ENCODE results near the gene METTL13. TPM values are rescaled to one million over a fixed set of nuclear protein-coding genes. Genes with fewer than 3 reads are reported as not detected.

The METTL13 gene
- total RNA-seq, 1 experiment from 2014 or later: 64.5 TPM

DNA sequence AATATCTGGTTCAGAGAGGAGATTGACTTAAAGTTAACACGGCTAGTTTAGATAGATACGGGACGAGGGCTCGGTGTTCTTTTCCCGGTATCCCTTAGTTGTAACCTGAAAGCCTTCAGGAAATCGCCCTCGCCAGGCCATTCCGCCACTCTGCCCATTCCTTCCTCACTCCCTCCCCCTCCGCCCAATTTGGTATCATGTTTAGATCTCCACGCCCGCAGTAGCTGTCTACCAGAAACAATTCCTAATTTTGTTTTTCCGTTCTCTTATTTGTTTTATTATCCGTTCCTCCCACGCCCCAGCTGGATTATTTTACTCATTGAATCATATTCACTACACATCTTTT lies 38.9 kb upstream of the METTL13 start:
- Mint-ChIP-seq H3K27ac (peak overlapping the region; percentile 98 to 99 (median 99)), H3K27me3 (ENCODE audit: low read depth) (no peaks in the 10 kb centered on the region), H3K9me3 (no peaks in the 10 kb centered on the region), H3K4me3 (peak overlapping the region; percentile 100), H3K36me3 (ENCODE audit: insufficient read depth in 1 of 3, low read depth in 3 of 3) (no peaks in the 10 kb centered on the region; a peak in 1 of 7 replicates), H3K4me1 (peaks cover 25 to 34% of the 10 kb centered on the region in 2 experiments)
- Histone ChIP-seq H3K4ac (ENCODE audit: low read depth, low read length) (no peak overlapping the region), H2BK20ac (ENCODE audit: low read depth, low read length, poor library complexity, severe bottlenecking) (no peak overlapping the region), H3K4me1 (ENCODE audit: insufficient read depth, low read length) (no peaks in the 10 kb centered on the region), H3K23ac (ENCODE audit: insufficient read length, low read depth, low read length) (no peak overlapping the region), H4K20me1 (ENCODE audit: control insufficient read depth, insufficient read depth, insufficient read length) (no peaks in the 10 kb centered on the region), H3K9ac (ENCODE audit: extremely low read depth, insufficient read length, low read length) (peak overlapping the region; percentile 97), H3K23me2 (ENCODE audit: insufficient read length, low read depth, low read length, poor library complexity, severe bottlenecking) (peaks cover 11% of the 10 kb centered on the region), H3K79me1 (ENCODE audit: insufficient read depth, low read depth, low read length, poor library complexity, severe bottlenecking) (no peaks in the 10 kb centered on the region), H3K18ac (ENCODE audit: insufficient read length, low read depth, low read length) (no peak overlapping the region), H2BK12ac (ENCODE audit: insufficient read length, low read depth, low read length) (no peak overlapping the region), H2AFZ (ENCODE audit: low read length) (peak overlapping the region; percentile 24), H3K27me3 (ENCODE audit: insufficient read depth, low read length) (no peaks in the 10 kb centered on the region), H3K14ac (ENCODE audit: insufficient read depth, low read length) (no peak overlapping the region), H3K4me2 (ENCODE audit: insufficient read depth, insufficient read length, low read length) (peak overlapping the region; percentile 64), H2BK120ac (ENCODE audit: low read depth, low read length, poor library complexity, severe bottlenecking) (no peak overlapping the region), H4K8ac (replicated peaks; ENCODE audit: insufficient read length, low read depth, low read length) (no peak overlapping the region), H3K9me3 (ENCODE audit: control insufficient read depth, low read depth, low read length) (no peaks in the 10 kb centered on the region), H3K56ac (ENCODE audit: insufficient read length, low read depth, low read length) (no peak overlapping the region), H2AK5ac (ENCODE audit: insufficient read length, low read length) (no peak overlapping the region), H3K79me2 (ENCODE audit: insufficient read depth, low read length) (no peaks in the 10 kb centered on the region), H4K5ac (ENCODE audit: insufficient read length, low read depth, low read length) (no peak overlapping the region), H3T11ph (ENCODE audit: low read length) (no peak overlapping the region), H2BK5ac (ENCODE audit: insufficient read length, low read length) (no peak overlapping the region), H4K91ac (ENCODE audit: insufficient read length, low read depth, low read length) (no peak overlapping the region), H2BK15ac (ENCODE audit: low read depth, low read length) (no peak overlapping the region), H3K27ac (ENCODE audit: insufficient read length, low read depth, low read length) (peak overlapping the region; percentile 85)
- TF ChIP-seq CTCF (conservative IDR thresholded peaks at IDR 0.05): no peak
- no CpG with 5 or more reads among the region's 14 CpGs for WGBS (ENCODE audit: extremely low coverage, insufficient read length, low lambda C conversion rate)
- DNase-seq: peak; percentile 41
